Thoracic aorta (tissue), 2 donors: ENCODE results near the gene BRAT1. TPM values are rescaled to one million over a fixed set of nuclear protein-coding genes. Genes with fewer than 3 reads are reported as not detected.
"Not testable (repeated sequence)": the region's sequence is repeated elsewhere in the genome, so short reads cannot be mapped to it uniquely, and the experiment has no call there.

Source experiments
- ATAC-seq: fragments of 150-250 bp; one replicate; pipeline ENCODE4 v1.8.0; 2017; ENCODE audit warnings: low read depth; ENCODE audit not compliant: insufficient number of reproducible peaks, low FRiP score
- DNase-seq: peaks from one replicate; pipeline ENCODE4 v3.0.0-alpha.2; 2020; ENCODE audit warnings: low spot score
- H3K27ac ChIP-seq, 2 donors: fragments of 200-600 bp; sonication (generic); 1 replicate in 1 of 2; 2 replicates in 1 of 2; pipeline ENCODE4 v1.5.1; 2016; ENCODE audit warnings: mild to moderate bottlenecking in 2 of 2, moderate library complexity in 2 of 2
- H3K27me3 ChIP-seq: fragments of 200-600 bp; sonication (generic); replicated peaks from 2 replicates; pipeline ENCODE4 v1.6.0; 2016; ENCODE audit warnings: mild to moderate bottlenecking; ENCODE audit not compliant: insufficient read depth
- H3K36me3 ChIP-seq: fragments of 200-600 bp; sonication (generic); one replicate; pipeline ENCODE4 v1.5.1; 2016
- H3K4me1 ChIP-seq, 2 donors: fragments of 200-600 bp; sonication (generic); 1 replicate in 1 of 2; 2 replicates in 1 of 2; pipeline versions ENCODE4 v1.5.1 to v1.6.0; 2016; ENCODE audit warnings: low read depth in 2 of 2, mild to moderate bottlenecking in 1 of 2; ENCODE audit not compliant: control insufficient read depth in 1 of 2
- H3K4me3 ChIP-seq: fragments of 200-600 bp; sonication (generic); 2 replicates; pipeline ENCODE4 v1.5.1; 2016; ENCODE audit warnings: mild to moderate bottlenecking
- H3K9me3 ChIP-seq: fragments of 200-600 bp; sonication (generic); 2 replicates; pipeline ENCODE4 v1.5.1; 2016
- total RNA-seq, 2 donors: library from RNA; depleted of rRNA; stranded (reverse); fragments of >200 nt; gene quantifications; one replicate each; pipeline versions ENCODE4 v1.1.0 to v1.2.3, GENCODE V29; 2016
- TF ChIP-seq, protein P1 (sequence below): fragments of 200-600 bp; sonication (generic); IDR thresholded peaks from one replicate; pipeline ENCODE4 v1.5.1; 2019; ENCODE audit warnings: antibody characterized with exemption

BRAT1 gene
- total RNA-seq, 2 donors from 2014 or later: 28.8 to 43.6 TPM

DNA sequence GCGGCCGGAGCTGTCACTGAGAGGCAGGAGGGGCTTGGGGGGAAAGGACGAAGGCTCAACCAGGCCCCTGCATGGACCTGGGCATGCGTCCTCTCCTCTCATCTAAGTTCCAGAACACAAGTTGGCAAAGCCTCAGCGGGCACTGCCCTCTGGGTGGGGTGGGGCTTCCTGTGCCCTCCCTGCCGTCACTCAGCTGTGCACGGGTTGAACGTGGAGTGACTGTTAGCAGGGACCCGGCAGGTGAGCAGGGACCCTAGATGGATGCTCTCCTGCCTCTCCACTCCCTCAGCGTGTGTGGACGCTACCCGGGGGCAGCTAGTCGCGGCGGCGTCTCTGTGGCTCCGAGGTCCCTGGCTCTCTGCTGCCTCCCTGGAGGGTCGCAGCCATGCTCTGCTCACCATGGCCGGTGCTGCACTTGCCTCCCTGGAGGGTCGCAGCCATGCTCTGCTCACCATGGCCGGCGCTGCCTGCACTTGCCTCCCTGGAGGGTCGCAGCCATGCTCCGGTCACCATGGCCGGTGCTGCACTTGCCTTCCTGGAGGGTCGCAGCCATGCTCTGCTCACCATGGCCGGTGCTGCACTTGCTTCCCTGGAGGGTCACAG lies 40.0 kb upstream of the BRAT1 start:
- H3K27me3 ChIP-seq: no peaks in the 10 kb centered on the region
- H3K27ac ChIP-seq: no peak overlapping the region
- TF ChIP-seq, protein P1, sequence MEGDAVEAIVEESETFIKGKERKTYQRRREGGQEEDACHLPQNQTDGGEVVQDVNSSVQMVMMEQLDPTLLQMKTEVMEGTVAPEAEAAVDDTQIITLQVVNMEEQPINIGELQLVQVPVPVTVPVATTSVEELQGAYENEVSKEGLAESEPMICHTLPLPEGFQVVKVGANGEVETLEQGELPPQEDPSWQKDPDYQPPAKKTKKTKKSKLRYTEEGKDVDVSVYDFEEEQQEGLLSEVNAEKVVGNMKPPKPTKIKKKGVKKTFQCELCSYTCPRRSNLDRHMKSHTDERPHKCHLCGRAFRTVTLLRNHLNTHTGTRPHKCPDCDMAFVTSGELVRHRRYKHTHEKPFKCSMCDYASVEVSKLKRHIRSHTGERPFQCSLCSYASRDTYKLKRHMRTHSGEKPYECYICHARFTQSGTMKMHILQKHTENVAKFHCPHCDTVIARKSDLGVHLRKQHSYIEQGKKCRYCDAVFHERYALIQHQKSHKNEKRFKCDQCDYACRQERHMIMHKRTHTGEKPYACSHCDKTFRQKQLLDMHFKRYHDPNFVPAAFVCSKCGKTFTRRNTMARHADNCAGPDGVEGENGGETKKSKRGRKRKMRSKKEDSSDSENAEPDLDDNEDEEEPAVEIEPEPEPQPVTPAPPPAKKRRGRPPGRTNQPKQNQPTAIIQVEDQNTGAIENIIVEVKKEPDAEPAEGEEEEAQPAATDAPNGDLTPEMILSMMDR: no peak
- H3K4me1 ChIP-seq: peaks cover 0 to 10% of the 10 kb centered on the region in 2 donors
- DNase-seq: no peak
- H3K4me3 ChIP-seq: no peak overlapping the region
- H3K9me3 ChIP-seq: no peaks in the 10 kb centered on the region
- H3K36me3 ChIP-seq: peaks cover 17% of the 10 kb centered on the region
- ATAC-seq: no peak

DNA sequence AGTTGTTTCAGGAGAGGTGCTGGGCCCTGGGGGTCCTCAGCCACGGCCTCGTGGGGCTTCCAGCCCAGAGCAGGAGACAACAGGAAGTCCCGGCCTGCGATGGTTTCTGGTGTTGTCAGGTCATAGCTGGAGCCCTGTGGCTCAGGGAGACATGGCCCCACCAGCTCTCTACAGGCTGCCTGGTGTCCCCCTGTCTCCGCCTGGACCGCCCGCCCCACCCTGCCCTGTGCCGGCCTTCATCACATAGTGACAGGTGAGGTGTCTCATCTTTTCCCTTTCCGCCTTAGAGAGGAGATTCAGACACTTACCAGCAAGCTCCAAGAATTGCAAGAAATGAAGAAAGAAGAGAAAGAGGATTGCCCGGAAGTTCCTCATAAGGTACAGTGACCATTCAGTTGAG lies 39.3 kb upstream of the BRAT1 start:
- H3K9me3 ChIP-seq: no peaks in the 10 kb centered on the region
- H3K4me1 ChIP-seq: peaks cover 0 to 2% of the 10 kb centered on the region in 2 donors
- no peaks in the 10 kb centered on the region for H3K27me3 ChIP-seq
- TF ChIP-seq, protein P1: no peak
- no peak overlapping the region for H3K4me3 ChIP-seq
- H3K27ac ChIP-seq: no peak overlapping the region
- no peak for ATAC-seq
- DNase-seq: no peak
- peaks cover 20% of the 10 kb centered on the region for H3K36me3 ChIP-seq

DNA sequence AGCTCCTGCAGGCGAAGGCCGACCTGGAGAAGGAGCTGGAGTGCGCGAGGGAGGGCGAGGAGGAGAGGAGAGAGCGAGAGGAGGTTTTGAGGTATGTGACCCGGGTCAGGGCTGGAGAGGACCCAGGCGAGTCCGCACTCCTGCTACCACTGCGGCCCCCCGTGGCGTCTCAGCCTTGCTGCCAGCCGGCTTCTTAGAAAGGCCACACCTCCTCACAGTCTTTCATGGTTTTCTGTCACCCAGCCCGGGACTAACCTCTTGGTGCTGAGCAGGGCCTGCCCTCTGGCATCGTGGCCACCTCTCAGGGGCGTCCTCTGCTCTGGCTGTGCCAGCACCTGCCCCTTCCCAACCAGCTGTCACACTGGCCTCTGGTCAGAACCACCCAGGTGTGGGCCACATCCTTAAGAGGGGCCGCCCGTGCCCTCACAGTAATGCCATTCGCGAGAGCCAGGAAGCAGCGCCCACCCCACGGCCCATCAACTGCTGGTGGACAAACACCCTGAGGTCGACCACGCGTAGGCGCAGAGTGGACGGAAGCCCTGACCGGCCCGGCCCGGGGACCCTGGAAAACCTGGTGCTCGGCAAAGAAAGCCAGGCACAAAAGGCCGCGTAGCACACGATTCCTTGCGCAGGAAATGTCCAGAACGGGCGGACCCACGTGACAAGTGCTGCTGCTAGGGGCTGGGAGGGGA lies 37.9 kb upstream of the BRAT1 start:
- Histone ChIP-seq H3K27me3 (no peaks in the 10 kb centered on the region), H3K27ac (no peak overlapping the region), H3K9me3 (no peaks in the 10 kb centered on the region), H3K4me1 (no peaks in the 10 kb centered on the region), H3K4me3 (no peak overlapping the region), H3K36me3 (peaks cover 12% of the 10 kb centered on the region)
- ATAC-seq (no peak), DNase-seq (no peak)
- TF ChIP-seq, protein P1: no peak

DNA sequence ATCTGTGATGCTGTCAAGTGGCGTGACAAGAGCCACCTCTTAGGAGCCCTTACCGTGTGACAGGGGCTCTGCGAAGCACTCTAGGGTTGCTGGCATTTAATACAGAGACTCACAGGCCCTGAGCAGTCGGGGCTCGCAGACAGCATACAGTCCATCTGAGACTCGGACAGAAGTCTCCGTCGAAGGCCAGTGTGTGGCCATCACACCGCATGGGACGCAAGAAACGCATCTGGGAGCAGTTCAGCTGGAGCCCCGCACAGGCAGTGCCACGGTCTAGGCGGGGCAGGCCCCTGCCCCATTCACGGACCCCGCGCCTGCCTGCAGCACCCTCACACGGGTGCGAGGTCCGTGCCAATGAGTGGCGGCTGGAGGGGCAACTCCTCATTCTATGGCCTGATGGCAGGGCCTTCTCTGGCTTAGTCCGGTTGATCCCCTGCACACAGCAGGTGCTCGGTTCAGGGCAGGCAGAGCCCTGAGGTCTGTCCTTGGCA lies 37.1 kb upstream of the BRAT1 start:
- no peaks in the 10 kb centered on the region for H3K4me1 ChIP-seq
- peaks cover 11% of the 10 kb centered on the region for H3K36me3 ChIP-seq
- no peak for ATAC-seq
- TF ChIP-seq, protein P1: no peak
- no peaks in the 10 kb centered on the region for H3K27me3 ChIP-seq
- no peaks in the 10 kb centered on the region for H3K9me3 ChIP-seq
- DNase-seq: no peak
- H3K27ac ChIP-seq: no peak overlapping the region
- H3K4me3 ChIP-seq: no peak overlapping the region

DNA sequence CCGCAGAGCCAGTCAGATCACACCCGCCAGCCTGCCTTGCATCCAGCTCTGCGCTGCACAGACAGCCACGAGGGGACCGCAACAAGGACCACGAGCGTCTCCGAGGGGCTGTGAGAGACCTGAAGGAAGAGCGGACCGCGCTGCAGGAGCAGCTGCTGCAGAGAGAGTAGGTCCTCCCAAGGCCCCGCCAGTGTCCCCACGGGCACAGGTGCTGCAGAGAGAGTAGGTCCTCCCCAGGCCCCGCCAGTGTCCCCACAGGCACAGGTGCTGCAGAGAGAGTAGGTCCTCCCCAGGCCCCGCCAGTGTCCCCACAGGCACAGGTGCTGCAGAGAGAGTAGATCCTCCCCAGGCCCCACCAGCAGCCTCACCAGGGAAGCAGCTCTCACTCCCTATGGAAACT lies 34.6 kb upstream of the BRAT1 start:
- H3K36me3 ChIP-seq: peaks cover 19% of the 10 kb centered on the region
- ATAC-seq, H3K4me3 ChIP-seq, DNase-seq, H3K9me3 ChIP-seq, H3K27ac ChIP-seq, H3K4me1 ChIP-seq, H3K27me3 ChIP-seq: not testable (repeated sequence)
